ENCODE data around the gene TANC1.

- TF ChIP-seq CTCF (IDR thresholded peaks at IDR 0.05) (no peak), EP300 (IDR thresholded peaks at IDR 0.05) (no peak), POLR2A (IDR thresholded peaks at IDR 0.05; ENCODE audit: low read length) (no peak), MAFK (IDR thresholded peaks at IDR 0.05; ENCODE audit: partially characterized antibody) (no peak), RCOR1 (IDR thresholded peaks at IDR 0.05; ENCODE audit: low read depth, low read length) (no peak), E2F6 (IDR thresholded peaks at IDR 0.05; ENCODE audit: borderline replicate concordance, low read depth) (no peak), RFX5 (IDR thresholded peaks at IDR 0.05) (no peak)
These were observed 179.2 kb downstream of the TANC1 start for GRCh38 chr2:159147690-159148089.

All from A549 (cell line).